ENCODE measurements around the gene NCK2. TPM values are rescaled to one million over a fixed set of nuclear protein-coding genes. Genes with fewer than 3 reads are reported as not detected.

The NCK2 gene
- total RNA-seq, 1 experiment from 2014 or later: 45.4 TPM

GRCh38 chr2:105842555-105842954, 97.8 kb downstream of the NCK2 start:
- Histone ChIP-seq H3K9me3 (ENCODE audit: low read length) (no peaks in the 10 kb centered on the region), H3K36me3 (ENCODE audit: low read depth, low read length) (no peaks in the 10 kb centered on the region), H3K79me2 (ENCODE audit: low read length) (peaks cover 2% of the 10 kb centered on the region; the same call in 1 of the 2 replicates), H3K27me3 (ENCODE audit: low read length) (no peaks in the 10 kb centered on the region), H3K27ac (ENCODE audit: low read length) (no peak overlapping the region), H3K9me2 (replicated peaks; ENCODE audit: low read length) (no peaks in the 10 kb centered on the region), H2AFZ (ENCODE audit: low read length) (no peak overlapping the region), H4K20me1 (ENCODE audit: low read length) (no peaks in the 10 kb centered on the region), H3K4me2 (ENCODE audit: low read length) (no peak overlapping the region), H3K9ac (ENCODE audit: low read length) (no peak overlapping the region), H3K4me1 (ENCODE audit: insufficient read depth, low read length) (no peaks in the 10 kb centered on the region), H3K4me3 (ENCODE audit: low read length) (no peak overlapping the region), H3F3A (ENCODE audit: low read length, unreplicated experiment) (no peaks in the 10 kb centered on the region)
- BruUV-seq (replicated peaks): no TSS peak
- TF ChIP-seq EZH2 (IDR thresholded peaks at IDR 0.05; ENCODE audit: low read length, unreplicated experiment): no peak
- TF ChIP-seq CTCF (conservative IDR thresholded peaks at IDR 0.05; ENCODE audit: low read depth, low read length): no peak
- TF ChIP-seq EZH2phosphoT487 (IDR thresholded peaks at IDR 0.05; ENCODE audit: borderline replicate concordance, low read length): no peak
- ChIA-PET CTCF (no interaction called here), POLR2A (ENCODE audit: unreplicated experiment) (no interaction called here)
- DNase-seq (no peak), ATAC-seq (no peak)
- intact Hi-C loops (cut with micrococcal nuclease): no loop called here

- H3K27me3 ChIP-seq (ENCODE audit: low read length): no peaks in the 10 kb centered on the region
- H3K36me3 ChIP-seq (ENCODE audit: low read depth, low read length): no peaks in the 10 kb centered on the region
- no peak overlapping the region for H3K4me3 ChIP-seq (ENCODE audit: low read length)
- ChIA-PET CTCF (no interaction called here), POLR2A (ENCODE audit: unreplicated experiment) (no interaction called here)
- TF ChIP-seq EZH2phosphoT487 (IDR thresholded peaks at IDR 0.05; ENCODE audit: borderline replicate concordance, low read length) (no peak), EZH2 (IDR thresholded peaks at IDR 0.05; ENCODE audit: low read length, unreplicated experiment) (no peak), CTCF (conservative IDR thresholded peaks at IDR 0.05; ENCODE audit: low read depth, low read length) (no peak)
- no peaks in the 10 kb centered on the region for H3K9me3 ChIP-seq (ENCODE audit: low read length)
- no peak overlapping the region for H3K9ac ChIP-seq (ENCODE audit: low read length)
- no peak overlapping the region for H3K4me2 ChIP-seq (ENCODE audit: low read length)
- DNase-seq (no peak), ATAC-seq (no peak)
- H4K20me1 ChIP-seq (ENCODE audit: low read length): no peaks in the 10 kb centered on the region
- no peaks in the 10 kb centered on the region for H3K79me2 ChIP-seq (ENCODE audit: low read length)
- no peak overlapping the region for H3K27ac ChIP-seq (ENCODE audit: low read length)
- no peaks in the 10 kb centered on the region for H3K4me1 ChIP-seq (ENCODE audit: insufficient read depth, low read length)
- intact Hi-C loops (cut with micrococcal nuclease): no loop called here
- no TSS peak for BruUV-seq (replicated peaks)
- no peaks in the 10 kb centered on the region for H3F3A ChIP-seq (ENCODE audit: low read length, unreplicated experiment)
- no peak overlapping the region for H2AFZ ChIP-seq (ENCODE audit: low read length)
- H3K9me2 ChIP-seq (replicated peaks; ENCODE audit: low read length): no peaks in the 10 kb centered on the region
Observed at GRCh38 chr2:105843476-105844374, 99.0 kb downstream of the NCK2 start.

GRCh38 chr2:105845976-105846375, 101.3 kb downstream of the NCK2 start:
- intact Hi-C loops (cut with micrococcal nuclease): no loop called here
- BruUV-seq (replicated peaks): no TSS peak
- H3K4me3 ChIP-seq (ENCODE audit: low read length): no peak overlapping the region
- CTCF ChIA-PET: no interaction called here
- no peaks in the 10 kb centered on the region for H3K36me3 ChIP-seq (ENCODE audit: low read depth, low read length)
- H4K20me1 ChIP-seq (ENCODE audit: low read length): no peaks in the 10 kb centered on the region
- no peaks in the 10 kb centered on the region for H3K9me2 ChIP-seq (replicated peaks; ENCODE audit: low read length)
- TF ChIP-seq EZH2 (IDR thresholded peaks at IDR 0.05; ENCODE audit: low read length, unreplicated experiment) (no peak), EZH2phosphoT487 (IDR thresholded peaks at IDR 0.05; ENCODE audit: borderline replicate concordance, low read length) (no peak), CTCF (conservative IDR thresholded peaks at IDR 0.05; ENCODE audit: low read depth, low read length) (no peak)
- DNase-seq (no peak), ATAC-seq (no peak)
- no peaks in the 10 kb centered on the region for H3K79me2 ChIP-seq (ENCODE audit: low read length)
- no peaks in the 10 kb centered on the region for H3K27me3 ChIP-seq (ENCODE audit: low read length)
- no peaks in the 10 kb centered on the region for H3K9me3 ChIP-seq (ENCODE audit: low read length)
- no peak overlapping the region for H3K9ac ChIP-seq (ENCODE audit: low read length)
- H2AFZ ChIP-seq (ENCODE audit: low read length): no peak overlapping the region
- no peaks in the 10 kb centered on the region for H3K4me1 ChIP-seq (ENCODE audit: insufficient read depth, low read length)
- H3K4me2 ChIP-seq (ENCODE audit: low read length): no peak overlapping the region
- no peak overlapping the region for H3K27ac ChIP-seq (ENCODE audit: low read length)
- no peaks in the 10 kb centered on the region for H3F3A ChIP-seq (ENCODE audit: low read length, unreplicated experiment)
- POLR2A ChIA-PET (ENCODE audit: unreplicated experiment): no interaction called here
